CD8-positive, alpha-beta memory T cell (primary cell): ENCODE measurements around the gene MAPK12. TPM values are rescaled to one million over a fixed set of nuclear protein-coding genes. Genes with fewer than 3 reads are reported as not detected.

Experiments
- CTCF ChIA-PET: fragments of 350-600 bp; sonication (Branson Sonifier 250); formaldehyde crosslinking; loops from one replicate; lab custom pipeline; 2021; ENCODE audit warnings: antibody characterized with exemption; lab: Charles Lee
- POLR2A ChIA-PET: fragments of 350-600 bp; sonication (Branson Sonifier 250); formaldehyde crosslinking; loops from one replicate; lab custom pipeline; 2021; ENCODE audit warnings: antibody characterized with exemption; lab: Charles Lee
- DNase-seq, 5 donors: peaks; one replicate each; pipeline versions ENCODE4 v3.0.0 to v3.0.0-alpha.2; 2020 to 2022; ENCODE audit warnings: mixed read lengths in 1 of 5
- H3K27ac ChIP-seq: one replicate; pipeline ENCODE4 v1.7.0; 2013; ENCODE audit warnings: low read depth, mild to moderate bottlenecking, low read length, moderate library complexity
- H3K27me3 ChIP-seq: 2 replicates; pipeline ENCODE4 v1.7.0; 2013; ENCODE audit warnings: low read length, mild to moderate bottlenecking; ENCODE audit not compliant: insufficient read depth, poor library complexity, severe bottlenecking
- H3K36me3 ChIP-seq: 2 replicates; pipeline ENCODE4 v1.7.0; 2013; ENCODE audit warnings: mild to moderate bottlenecking, low read length, moderate library complexity; ENCODE audit not compliant: insufficient read depth
- H3K4me1 ChIP-seq: 2 replicates; pipeline ENCODE4 v1.7.0; 2013; ENCODE audit warnings: mild to moderate bottlenecking, low read length, moderate library complexity; ENCODE audit not compliant: insufficient read depth
- H3K4me3 ChIP-seq: 2 replicates; pipeline ENCODE4 v1.7.0; 2013; ENCODE audit warnings: mild to moderate bottlenecking, low read length
- H3K9me3 ChIP-seq: 2 replicates; pipeline ENCODE4 v1.7.0; 2013; ENCODE audit warnings: mild to moderate bottlenecking, low read length
- H3K27ac Mint-ChIP-seq, 8 donors: one replicate each; pipeline ENCODE4 v1.8.0; 2020 to 2021; ENCODE audit warnings: mixed read lengths in 8 of 8, mild to moderate bottlenecking in 6 of 8, inconsistent platforms in 3 of 8, moderate library complexity in 3 of 8
- H3K27me3 Mint-ChIP-seq, 2 donors: one replicate each; pipeline ENCODE4 v1.8.0; 2020 to 2021; ENCODE audit warnings: mixed read lengths in 2 of 2, mild to moderate bottlenecking in 1 of 2, moderate library complexity in 1 of 2
- H3K36me3 Mint-ChIP-seq, 3 donors: one replicate each; pipeline ENCODE4 v1.8.0; 2020 to 2021; ENCODE audit warnings: mixed read lengths in 3 of 3, inconsistent platforms in 1 of 3, mild to moderate bottlenecking in 1 of 3
- H3K4me1 Mint-ChIP-seq, 3 donors: one replicate each; pipeline ENCODE4 v1.8.0; 2020 to 2021; ENCODE audit warnings: mixed read lengths in 3 of 3, inconsistent platforms in 1 of 3, mild to moderate bottlenecking in 1 of 3
- H3K4me3 Mint-ChIP-seq, 7 donors: one replicate each; pipeline ENCODE4 v1.8.0; 2020 to 2021; ENCODE audit warnings: mixed read lengths in 7 of 7, mild to moderate bottlenecking in 6 of 7, moderate library complexity in 4 of 7, inconsistent platforms in 2 of 7
- H3K9me3 Mint-ChIP-seq, 5 donors: one replicate each; pipeline ENCODE4 v1.8.0; 2020 to 2022; ENCODE audit warnings: mixed read lengths in 5 of 5, mild to moderate bottlenecking in 3 of 5, moderate library complexity in 2 of 5, inconsistent platforms in 1 of 5
- polyA plus RNA-seq: library from polyadenylated mRNA; unstranded; fragments of 300-500 nt; fragmentation: Illumina TruSeq; gene quantifications from one replicate; pipeline ENCODE4 v1.2.3, GENCODE V29; 2021
- total RNA-seq, 2 experiments: library from RNA; stranded (reverse); gene quantifications; one replicate each; pipeline ENCODE4 v1.2.3, GENCODE V29; 2021

MAPK12 gene
- total and polyA plus RNA-seq, 3 experiments from 2014 or later, result 0.03 to 9.7 (median 9.3) TPM

DNA sequence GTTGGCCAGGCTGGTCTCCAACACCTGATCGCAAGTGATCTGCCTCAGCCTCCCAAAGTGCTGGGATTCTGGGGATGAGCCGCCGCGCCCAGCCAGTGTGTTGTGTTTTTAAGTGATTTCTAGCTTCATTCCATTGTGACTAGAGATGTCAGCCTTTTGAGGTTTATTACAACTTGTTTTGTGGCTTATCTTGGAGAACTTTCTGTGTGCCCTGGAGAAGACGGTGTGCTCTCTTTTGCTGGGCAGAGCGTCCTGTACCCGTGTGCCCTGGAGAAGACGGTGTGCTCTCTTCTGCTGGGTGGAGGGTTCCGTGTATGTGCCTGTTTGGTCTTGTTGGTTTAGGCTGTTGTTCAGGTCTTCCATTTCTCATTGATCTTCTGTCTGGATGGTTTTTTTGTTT, 48.2 kb downstream of the MAPK12 start:
- Mint-ChIP-seq H3K36me3 (peaks cover 3 to 76% (median 5%) of the 10 kb centered on the region in 3 donors), H3K4me3 (no peak overlapping the region), H3K27me3 (peaks cover 0 to 2% of the 10 kb centered on the region in 2 donors), H3K4me1 (peaks cover 16 to 38% (median 31%) of the 10 kb centered on the region in 3 donors), H3K27ac (peak overlapping the region in 1 of 8 donors; percentile 27), H3K9me3 (no peaks in the 10 kb centered on the region)
- Histone ChIP-seq H3K36me3 (peaks cover 27% of the 10 kb centered on the region), H3K27me3 (no peaks in the 10 kb centered on the region), H3K9me3 (no peaks in the 10 kb centered on the region), H3K4me3 (no peak overlapping the region), H3K4me1 (no peaks in the 10 kb centered on the region), H3K27ac (no peak overlapping the region)
- DNase-seq, result no peak
- POLR2A ChIA-PET, result no interaction called here
- CTCF ChIA-PET, result no interaction called here

DNA sequence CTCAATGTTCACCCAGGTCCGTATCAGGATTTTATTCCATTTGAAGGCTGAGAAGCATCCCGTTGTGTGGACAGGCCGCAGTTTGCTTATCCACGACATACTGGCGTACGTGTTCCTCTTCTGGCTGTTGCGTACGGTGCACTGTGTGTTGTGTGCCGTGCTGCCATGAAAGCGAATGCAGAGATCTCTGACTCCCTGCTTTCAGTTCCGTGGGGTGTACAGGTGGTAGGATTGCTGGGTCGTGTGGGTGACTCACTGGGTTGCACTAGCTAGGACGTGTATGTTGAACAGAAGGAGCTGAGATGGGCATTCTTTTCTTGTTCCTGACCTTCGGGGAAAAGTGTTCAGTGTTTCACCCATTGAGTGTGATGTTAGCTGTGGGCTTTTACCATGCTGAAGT, 50.3 kb downstream of the MAPK12 start:
- CTCF ChIA-PET, result interaction anchor here (0.5 to 2.3 kb wide), 4 partner anchors 8 to 407 kb away, joined by 3 to 18 read pairs (median 4); no protein-coding TSS in a partner anchor
- H3K27ac ChIP-seq, result no peak overlapping the region
- H3K27me3 ChIP-seq, result no peaks in the 10 kb centered on the region
- no peaks in the 10 kb centered on the region for H3K9me3 ChIP-seq
- Mint-ChIP-seq H3K4me3 (peak overlapping the region in 1 of 7 donors; percentile 51), H3K36me3 (peaks cover 3 to 70% (median 5%) of the 10 kb centered on the region in 3 donors), H3K9me3 (no peaks in the 10 kb centered on the region), H3K27ac (peak overlapping the region in 3 of 8 donors; percentile 7 to 22 (median 11)), H3K27me3 (peaks cover 0 to 2% of the 10 kb centered on the region in 2 donors), H3K4me1 (peaks cover 16 to 40% (median 31%) of the 10 kb centered on the region in 3 donors)
- no peaks in the 10 kb centered on the region for H3K4me1 ChIP-seq
- DNase-seq, result no peak
- POLR2A ChIA-PET, result no interaction called here
- peaks cover 31% of the 10 kb centered on the region for H3K36me3 ChIP-seq
- no peak overlapping the region for H3K4me3 ChIP-seq

- peaks cover 16 to 41% (median 31%) of the 10 kb centered on the region in 3 donors for H3K4me1 Mint-ChIP-seq
- Histone ChIP-seq H3K36me3 (peaks cover 32% of the 10 kb centered on the region), H3K27me3 (no peaks in the 10 kb centered on the region), H3K4me1 (no peaks in the 10 kb centered on the region), H3K27ac (no peak overlapping the region), H3K9me3 (no peaks in the 10 kb centered on the region), H3K4me3 (no peak overlapping the region)
- peaks cover 0 to 2% of the 10 kb centered on the region in 2 donors for H3K27me3 Mint-ChIP-seq
- no peak overlapping the region for H3K27ac Mint-ChIP-seq
- H3K36me3 Mint-ChIP-seq, result peaks cover 3 to 65% (median 5%) of the 10 kb centered on the region in 3 donors
- CTCF ChIA-PET, result interaction anchor here (0.5 to 2.3 kb wide), 4 partner anchors 9 to 407 kb away, joined by 3 to 18 read pairs (median 4); no protein-coding TSS in a partner anchor
- POLR2A ChIA-PET, result no interaction called here
- H3K9me3 Mint-ChIP-seq, result no peaks in the 10 kb centered on the region
- peak overlapping the region in 1 of 7 donors; percentile 51 for H3K4me3 Mint-ChIP-seq
- DNase-seq, result no peak
These were observed 50.9 kb downstream of the MAPK12 start for GRCh38 chr22:50210378-50211139.

GRCh38 chr22:50209893-50210292, 51.6 kb downstream of the MAPK12 start:
- Mint-ChIP-seq H3K36me3 (peaks cover 3 to 66% (median 7%) of the 10 kb centered on the region in 3 donors), H3K27ac (peak overlapping the region; percentile 32 to 89 (median 80)), H3K4me1 (peaks cover 18 to 44% (median 33%) of the 10 kb centered on the region in 3 donors), H3K9me3 (no peaks in the 10 kb centered on the region), H3K27me3 (peaks cover 0 to 2% of the 10 kb centered on the region in 2 donors), H3K4me3 (peak overlapping the region in 1 of 7 donors; percentile 18)
- ChIA-PET CTCF (interaction anchor here (2.3 kb wide), 1 partner anchor 61 kb away, joined by 18 read pairs; no protein-coding TSS in a partner anchor), POLR2A (no interaction called here)
- no peaks in the 10 kb centered on the region for H3K9me3 ChIP-seq
- H3K27ac ChIP-seq, result no peak overlapping the region
- peak; percentile 55 to 78 (median 64) for DNase-seq
- H3K36me3 ChIP-seq, result peaks cover 30% of the 10 kb centered on the region
- H3K4me3 ChIP-seq, result no peak overlapping the region
- no peaks in the 10 kb centered on the region for H3K4me1 ChIP-seq
- H3K27me3 ChIP-seq, result no peaks in the 10 kb centered on the region

GRCh38 chr22:50208939-50209892, 52.3 kb downstream of the MAPK12 start:
- Mint-ChIP-seq H3K4me3 (peak overlapping the region in 1 of 7 donors; percentile 18), H3K36me3 (peaks cover 3 to 68% (median 9%) of the 10 kb centered on the region in 3 donors), H3K27ac (peak overlapping the region; percentile 32 to 89 (median 80)), H3K9me3 (no peaks in the 10 kb centered on the region), H3K27me3 (no peaks in the 10 kb centered on the region), H3K4me1 (peaks cover 18 to 46% (median 33%) of the 10 kb centered on the region in 3 donors)
- no peaks in the 10 kb centered on the region for H3K4me1 ChIP-seq
- no peaks in the 10 kb centered on the region for H3K27me3 ChIP-seq
- no peak overlapping the region for H3K4me3 ChIP-seq
- DNase-seq, result no peak
- POLR2A ChIA-PET, result interaction anchor here (1.1 kb wide), 1 partner anchor 60 kb away, joined by 4 read pairs; no protein-coding TSS in a partner anchor
- peaks cover 29% of the 10 kb centered on the region for H3K36me3 ChIP-seq
- H3K27ac ChIP-seq, result no peak overlapping the region
- H3K9me3 ChIP-seq, result no peaks in the 10 kb centered on the region
- CTCF ChIA-PET, result interaction anchor here (0.9 to 3.6 kb wide), 4 partner anchors 12 to 59 kb away, joined by 3 to 35 read pairs (median 4); no protein-coding TSS in a partner anchor

DNA sequence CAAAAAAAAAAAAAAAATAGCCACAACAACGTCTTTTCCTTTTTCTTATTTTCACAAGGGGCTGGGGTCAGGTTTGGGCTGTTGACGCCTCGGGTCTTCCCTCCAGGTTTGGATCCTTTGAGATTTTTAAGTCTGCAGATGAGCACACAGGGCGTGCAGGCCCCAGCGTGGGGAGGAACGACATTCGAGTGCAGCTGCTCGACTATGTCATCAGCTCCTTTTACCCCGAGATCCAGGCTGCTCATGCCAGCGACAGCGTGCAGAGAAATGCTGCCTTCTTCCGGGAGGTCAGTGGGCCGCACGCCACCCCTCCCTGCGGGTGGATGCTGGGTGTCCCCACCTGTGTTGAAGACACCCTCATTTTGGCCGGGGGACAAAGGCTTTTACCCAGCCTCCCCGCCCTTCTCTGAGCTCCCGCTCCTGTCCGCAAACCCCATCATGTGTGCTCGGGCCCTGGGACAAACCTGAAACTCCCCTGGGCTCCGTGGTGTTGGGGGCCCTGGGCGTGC, 53.0 kb downstream of the MAPK12 start:
- Mint-ChIP-seq H3K36me3 (peaks cover 3 to 69% (median 7%) of the 10 kb centered on the region in 3 donors), H3K9me3 (no peaks in the 10 kb centered on the region), H3K27ac (peak overlapping the region in 1 of 8 donors; percentile 61), H3K4me1 (peaks cover 19 to 46% (median 34%) of the 10 kb centered on the region in 3 donors), H3K27me3 (no peaks in the 10 kb centered on the region), H3K4me3 (no peak overlapping the region)
- Histone ChIP-seq H3K27me3 (no peaks in the 10 kb centered on the region), H3K4me3 (no peak overlapping the region), H3K9me3 (no peaks in the 10 kb centered on the region), H3K36me3 (peaks cover 29% of the 10 kb centered on the region), H3K27ac (no peak overlapping the region), H3K4me1 (no peaks in the 10 kb centered on the region)
- no peak for DNase-seq
- ChIA-PET CTCF (interaction anchor here (0.9 to 3.6 kb wide), 4 partner anchors 12 to 58 kb away, joined by 3 to 35 read pairs (median 4); no protein-coding TSS in a partner anchor), POLR2A (interaction anchor here (1.1 kb wide), 1 partner anchor 60 kb away, joined by 4 read pairs; no protein-coding TSS in a partner anchor)
